ENCODE results near the gene HORMAD2. TPM values are rescaled to one million over a fixed set of nuclear protein-coding genes. Genes with fewer than 3 reads are reported as not detected.

The HORMAD2 gene
- total RNA-seq, 4 donors from 2014 or later, result not detected

DNA sequence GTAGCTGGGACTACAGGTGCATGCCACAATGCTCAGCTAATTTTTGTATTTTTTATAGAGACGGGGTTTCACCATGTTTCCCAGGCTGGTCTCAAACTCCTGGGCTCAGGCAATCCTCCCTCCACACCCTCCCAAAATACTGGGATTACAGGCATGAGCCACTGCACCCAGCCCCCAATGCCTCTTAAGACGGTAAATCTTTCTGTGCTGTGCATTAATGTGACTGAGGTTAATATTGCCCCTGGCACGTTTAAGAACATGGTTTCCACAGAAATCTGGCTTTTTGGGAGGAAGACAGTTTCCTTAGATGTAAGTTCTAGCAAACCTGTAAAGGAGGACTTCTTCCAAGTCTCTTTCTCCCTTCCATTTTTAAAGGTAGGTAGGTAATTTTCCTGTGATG, 6.1 kb upstream of the HORMAD2 start:
- WGBS, 2 donors, result 54 to 59% methylated on average over 3 of the region's 3 CpGs
- intact Hi-C loops (cut with DNase I; ENCODE audit: low total_unique reads), result no loop called here
- TF ChIP-seq, protein P1, sequence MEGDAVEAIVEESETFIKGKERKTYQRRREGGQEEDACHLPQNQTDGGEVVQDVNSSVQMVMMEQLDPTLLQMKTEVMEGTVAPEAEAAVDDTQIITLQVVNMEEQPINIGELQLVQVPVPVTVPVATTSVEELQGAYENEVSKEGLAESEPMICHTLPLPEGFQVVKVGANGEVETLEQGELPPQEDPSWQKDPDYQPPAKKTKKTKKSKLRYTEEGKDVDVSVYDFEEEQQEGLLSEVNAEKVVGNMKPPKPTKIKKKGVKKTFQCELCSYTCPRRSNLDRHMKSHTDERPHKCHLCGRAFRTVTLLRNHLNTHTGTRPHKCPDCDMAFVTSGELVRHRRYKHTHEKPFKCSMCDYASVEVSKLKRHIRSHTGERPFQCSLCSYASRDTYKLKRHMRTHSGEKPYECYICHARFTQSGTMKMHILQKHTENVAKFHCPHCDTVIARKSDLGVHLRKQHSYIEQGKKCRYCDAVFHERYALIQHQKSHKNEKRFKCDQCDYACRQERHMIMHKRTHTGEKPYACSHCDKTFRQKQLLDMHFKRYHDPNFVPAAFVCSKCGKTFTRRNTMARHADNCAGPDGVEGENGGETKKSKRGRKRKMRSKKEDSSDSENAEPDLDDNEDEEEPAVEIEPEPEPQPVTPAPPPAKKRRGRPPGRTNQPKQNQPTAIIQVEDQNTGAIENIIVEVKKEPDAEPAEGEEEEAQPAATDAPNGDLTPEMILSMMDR (IDR thresholded peaks at IDR 0.05), result no peak
- TF ChIP-seq POLR2A (IDR thresholded peaks at IDR 0.05), result no peak
- DNase-seq (ENCODE audit: low spot score in 2 of 2), result no peak
- H3K4me3 ChIP-seq (ENCODE audit: low read depth, poor library complexity, severe bottlenecking), result no peak overlapping the region

DNA sequence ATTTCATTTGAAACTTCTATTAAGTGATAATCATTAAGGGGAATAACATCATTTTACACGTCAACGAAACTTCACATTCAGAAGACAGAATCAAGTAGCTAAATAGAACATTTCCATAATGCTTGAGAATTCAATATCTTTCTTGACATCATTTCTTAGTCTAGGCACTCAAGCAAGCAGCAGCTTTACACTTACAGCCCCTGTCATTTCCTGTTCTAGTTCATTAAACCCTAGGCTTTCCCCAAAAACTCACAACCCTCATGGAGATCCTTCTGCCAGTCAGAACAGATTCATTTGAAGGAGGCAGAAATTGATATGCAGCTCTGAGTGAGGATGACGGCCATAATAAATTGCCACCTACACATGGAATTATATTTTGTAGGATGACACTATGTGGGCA, 5.3 kb upstream of the HORMAD2 start:
- H3K4me3 ChIP-seq (ENCODE audit: low read depth, poor library complexity, severe bottlenecking), result no peak overlapping the region
- intact Hi-C loops (cut with DNase I; ENCODE audit: low total_unique reads), result no loop called here
- WGBS, 2 donors, result 85 to 90% methylated on average over 3 of the region's 3 CpGs
- DNase-seq (ENCODE audit: low spot score in 2 of 2), result no peak
- TF ChIP-seq, protein P1 (IDR thresholded peaks at IDR 0.05), result no peak
- TF ChIP-seq POLR2A (IDR thresholded peaks at IDR 0.05), result no peak

DNA sequence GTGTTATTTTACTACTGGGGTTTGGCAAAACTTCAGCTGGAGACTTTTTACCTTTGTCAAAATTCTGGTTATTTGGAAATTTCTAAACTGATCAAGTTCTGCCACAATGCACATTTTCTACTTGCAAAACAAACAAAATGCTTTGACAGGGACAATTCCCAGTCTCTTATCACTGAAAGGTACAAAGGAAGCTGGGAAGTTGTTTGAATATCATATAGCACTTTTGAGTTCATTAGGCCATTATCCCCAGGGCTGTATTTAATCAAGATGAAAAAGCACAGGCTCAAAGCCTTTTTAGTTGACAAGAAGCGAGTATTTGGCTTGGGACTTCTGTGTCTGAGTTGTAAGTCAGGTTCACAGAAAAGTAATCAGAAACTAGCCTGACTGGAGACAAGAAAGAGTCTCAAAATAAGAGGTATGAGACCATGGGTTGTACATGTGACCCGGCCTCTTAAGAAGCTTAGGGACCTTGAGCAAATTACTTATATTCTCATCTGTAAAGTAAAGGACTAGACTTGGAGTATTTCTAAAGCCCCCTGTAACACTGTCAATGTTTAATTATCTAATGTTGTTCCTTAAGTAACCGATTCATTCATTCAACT, 2.9 kb upstream of the HORMAD2 start:
- no peak for DNase-seq (ENCODE audit: low spot score in 2 of 2)
- intact Hi-C loops (cut with DNase I; ENCODE audit: low total_unique reads), result no loop called here
- 80 to 86% methylated on average over 3 of the region's 3 CpGs for WGBS, 2 donors
- H3K4me3 ChIP-seq (ENCODE audit: low read depth, poor library complexity, severe bottlenecking), result no peak overlapping the region
- TF ChIP-seq, protein P1 (IDR thresholded peaks at IDR 0.05), result no peak

DNA sequence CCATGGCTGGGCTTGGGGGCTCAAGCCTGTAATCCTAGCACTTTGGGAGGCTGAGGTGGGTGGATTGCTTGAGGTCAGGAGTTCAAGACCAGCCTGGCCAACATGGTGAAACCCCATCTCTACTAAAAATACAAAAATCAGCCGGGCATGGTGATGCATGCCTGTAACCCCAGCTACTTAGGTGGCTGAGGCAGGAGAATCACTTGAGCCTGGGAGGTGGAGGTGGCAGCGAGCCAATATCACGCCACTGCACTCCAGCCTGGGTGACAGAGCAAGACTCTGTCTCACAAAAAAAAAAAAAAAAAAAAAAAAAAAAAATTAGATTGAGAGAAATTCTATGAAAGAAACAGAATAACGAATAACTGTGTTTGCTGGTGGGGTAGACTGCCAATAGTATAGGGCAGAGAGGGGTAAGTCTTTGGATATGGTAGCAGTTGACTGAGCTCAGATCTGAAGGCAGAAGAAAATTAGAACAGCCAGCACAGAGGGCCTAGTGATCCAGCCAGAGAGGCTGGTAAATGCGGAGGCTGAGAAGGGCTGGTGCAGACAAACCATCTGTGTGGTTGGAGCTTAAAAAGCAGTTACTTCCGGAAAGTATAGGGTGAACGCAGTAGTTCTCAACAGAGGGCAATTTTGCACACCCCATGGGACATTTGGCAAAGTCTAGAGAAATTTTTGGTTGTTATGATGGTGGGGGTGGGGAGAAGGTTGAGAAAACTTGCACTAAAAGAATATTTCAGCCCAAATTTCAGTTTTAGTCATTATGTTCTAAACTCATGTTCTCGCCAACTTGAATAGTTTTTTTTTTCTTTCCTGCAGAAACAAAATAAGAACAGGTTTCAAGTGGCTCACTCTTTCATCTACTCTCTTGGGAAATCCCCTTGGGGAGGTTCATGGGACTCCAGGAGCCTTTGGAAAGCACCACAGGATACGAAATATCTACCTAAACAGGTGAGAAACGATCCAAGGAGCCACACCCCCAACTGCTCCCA, 1.6 kb upstream of the HORMAD2 start:
- intact Hi-C loops (cut with DNase I; ENCODE audit: low total_unique reads), result no loop called here
- 49 to 50% methylated on average over 10 of the region's 10 CpGs for whole genome bisulfite sequencing, 2 donors
- TF ChIP-seq, protein P1 (IDR thresholded peaks at IDR 0.05), result no peak
- TF ChIP-seq POLR2A (IDR thresholded peaks at IDR 0.05), result no peak
- no peak for DNase-seq (ENCODE audit: low spot score in 2 of 2)
- no peak overlapping the region for H3K4me3 ChIP-seq (ENCODE audit: low read depth, poor library complexity, severe bottlenecking)

DNA sequence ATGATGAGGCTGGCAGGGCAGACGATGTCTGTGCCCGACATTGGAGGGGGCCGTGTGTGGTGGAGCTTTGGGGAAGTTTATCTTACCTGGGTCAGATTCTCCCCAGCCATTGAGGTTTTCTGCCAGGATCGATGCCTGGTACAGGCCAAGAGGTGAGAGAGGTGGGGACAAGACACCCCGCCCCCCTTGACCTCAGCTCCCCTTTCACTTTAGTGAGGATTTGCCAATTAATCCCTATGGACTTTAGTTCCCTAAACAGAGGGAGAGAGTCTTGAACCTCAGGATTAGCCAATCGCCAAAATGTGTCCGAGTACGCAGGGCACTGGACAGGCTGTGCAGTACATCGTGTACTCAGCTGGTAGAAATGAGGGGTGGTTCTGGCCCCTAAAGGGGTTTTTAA, 541 bp downstream of the HORMAD2 start:
- WGBS, 2 donors, result 89 to 93% methylated on average over 9 of the region's 9 CpGs
- DNase-seq (ENCODE audit: low spot score in 2 of 2), result no peak
- TF ChIP-seq POLR2A (IDR thresholded peaks at IDR 0.05), result no peak
- TF ChIP-seq, protein P1 (IDR thresholded peaks at IDR 0.05), result no peak
- intact Hi-C loops (cut with DNase I; ENCODE audit: low total_unique reads), result loop anchor here (10.0 kb wide), 1 partner anchor 446 kb away; no protein-coding TSS in a partner anchor
- H3K4me3 ChIP-seq (ENCODE audit: low read depth, poor library complexity, severe bottlenecking), result no peak overlapping the region
